A673 (cell line): ENCODE data around the gene LHFPL6. TPM values are rescaled to one million over a fixed set of nuclear protein-coding genes. Genes with fewer than 3 reads are reported as not detected.

Experiments used
- BruUV-seq: library from RNA; stranded (reverse); fragments of 400-500 nt; replicated peaks from 2 replicates; lab custom pipeline; 2021; lab: Mats Ljungman, UMichigan
- CTCF ChIA-PET: fragments of 300-600 bp; sonication (Branson Sonifier 250); formaldehyde crosslinking; loops from one replicate; lab custom pipeline; 2022; ENCODE audit warnings: antibody characterized with exemption; lab: Charles Lee
- POLR2A ChIA-PET: fragments of 300-600 bp; sonication (Branson Sonifier 250); formaldehyde crosslinking; loops from one replicate; lab custom pipeline; 2022; ENCODE audit warnings: antibody characterized with exemption; ENCODE audit not compliant: low non-redundant PET; lab: Charles Lee
- DNase-seq: peaks from one replicate; pipeline ENCODE4 v3.0.0-alpha.2; 2015; ENCODE audit warnings: low spot score
- H3K27ac ChIP-seq: fragments of 200-600 bp; sonication (generic); 2 replicates; pipeline ENCODE4 v1.5.1; 2016; ENCODE audit warnings: mixed run types, low read depth, mild to moderate bottlenecking, mixed read lengths, antibody characterized with exemption, low read length; ENCODE audit not compliant: poor library complexity, severe bottlenecking
- H3K27me3 ChIP-seq: fragments of 200-600 bp; sonication (generic); replicated peaks from 2 replicates; pipeline ENCODE4 v1.6.1; 2017; ENCODE audit warnings: mixed run types, low read depth, mild to moderate bottlenecking, mixed read lengths, antibody characterized with exemption, low read length; ENCODE audit not compliant: insufficient read depth, poor library complexity
- H3K36me3 ChIP-seq: fragments of 200-600 bp; sonication (generic); 2 replicates; pipeline ENCODE4 v1.6.1; 2016; ENCODE audit warnings: mixed run types, mild to moderate bottlenecking, mixed read lengths, antibody characterized with exemption, low read length; ENCODE audit not compliant: insufficient read depth, poor library complexity, severe bottlenecking
- H3K4me1 ChIP-seq: fragments of 200-600 bp; sonication (generic); 2 replicates; pipeline ENCODE4 v1.6.1; 2017; ENCODE audit warnings: mixed run types, mild to moderate bottlenecking, mixed read lengths, antibody characterized with exemption, low read length; ENCODE audit not compliant: insufficient read depth, poor library complexity, severe bottlenecking
- H3K4me3 ChIP-seq: fragments of 200-600 bp; sonication (generic); 2 replicates; pipeline ENCODE4 v1.5.1; 2016; ENCODE audit warnings: low read depth, mixed run types, mild to moderate bottlenecking, mixed read lengths, low read length; ENCODE audit not compliant: poor library complexity, severe bottlenecking
- H3K9me3 ChIP-seq: fragments of 200-600 bp; sonication (generic); 2 replicates; pipeline ENCODE4 v1.6.1; 2016; ENCODE audit warnings: mixed run types, low read depth, mild to moderate bottlenecking, mixed read lengths, antibody characterized with exemption, low read length; ENCODE audit not compliant: poor library complexity, severe bottlenecking
- EZH2 ChIP-seq: fragments of 200-600 bp; sonication (generic); IDR thresholded peaks from 2 replicates; pipeline ENCODE4 v1.6.1; 2017; ENCODE audit warnings: borderline replicate concordance, low read depth, mild to moderate bottlenecking, mixed read lengths, antibody characterized with exemption, low read length; ENCODE audit not compliant: poor library complexity, severe bottlenecking
- intact Hi-C: fragments of 100-400 bp; cut with micrococcal nuclease; formaldehyde crosslinking; loops from one replicate; pipeline ENCODE4 v1.10.0; 2022; ENCODE audit not compliant: unreplicated experiment
- total RNA-seq: library from RNA; stranded (reverse); gene quantifications from 2 replicates; pipeline ENCODE4 v1.2.3, GENCODE V29; 2021
- TF ChIP-seq, protein P1 (sequence below): fragments of 300-800, 200-600 bp; sonication (generic); conservative IDR thresholded peaks from 2 replicates; pipeline ENCODE4 v1.5.1; 2017; ENCODE audit warnings: low read depth, mild to moderate bottlenecking, antibody characterized with exemption, low read length, moderate library complexity, mixed read lengths

The LHFPL6 gene
- total RNA-seq, 1 experiment from 2014 or later = 63.9 TPM

- Histone ChIP-seq H3K4me3 (no peak overlapping the region), H3K27ac (no peak overlapping the region), H3K36me3 (no peaks in the 10 kb centered on the region), H3K27me3 (no peaks in the 10 kb centered on the region), H3K4me1 (peaks cover 23% of the 10 kb centered on the region), H3K9me3 (no peaks in the 10 kb centered on the region)
- no TSS peak for BruUV-seq
- DNase-seq = peak; percentile 57
- TF ChIP-seq, protein P1, sequence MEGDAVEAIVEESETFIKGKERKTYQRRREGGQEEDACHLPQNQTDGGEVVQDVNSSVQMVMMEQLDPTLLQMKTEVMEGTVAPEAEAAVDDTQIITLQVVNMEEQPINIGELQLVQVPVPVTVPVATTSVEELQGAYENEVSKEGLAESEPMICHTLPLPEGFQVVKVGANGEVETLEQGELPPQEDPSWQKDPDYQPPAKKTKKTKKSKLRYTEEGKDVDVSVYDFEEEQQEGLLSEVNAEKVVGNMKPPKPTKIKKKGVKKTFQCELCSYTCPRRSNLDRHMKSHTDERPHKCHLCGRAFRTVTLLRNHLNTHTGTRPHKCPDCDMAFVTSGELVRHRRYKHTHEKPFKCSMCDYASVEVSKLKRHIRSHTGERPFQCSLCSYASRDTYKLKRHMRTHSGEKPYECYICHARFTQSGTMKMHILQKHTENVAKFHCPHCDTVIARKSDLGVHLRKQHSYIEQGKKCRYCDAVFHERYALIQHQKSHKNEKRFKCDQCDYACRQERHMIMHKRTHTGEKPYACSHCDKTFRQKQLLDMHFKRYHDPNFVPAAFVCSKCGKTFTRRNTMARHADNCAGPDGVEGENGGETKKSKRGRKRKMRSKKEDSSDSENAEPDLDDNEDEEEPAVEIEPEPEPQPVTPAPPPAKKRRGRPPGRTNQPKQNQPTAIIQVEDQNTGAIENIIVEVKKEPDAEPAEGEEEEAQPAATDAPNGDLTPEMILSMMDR = no peak
- TF ChIP-seq EZH2 = no peak
- ChIA-PET POLR2A (no interaction called here), CTCF (no interaction called here)
- intact Hi-C loops = no loop called here
Measured at GRCh38 chr13:39515224-39515714, 87.7 kb downstream of the LHFPL6 start.

- H3K4me3 ChIP-seq = no peak overlapping the region
- TF ChIP-seq, protein P1 = no peak
- TF ChIP-seq EZH2 = no peak
- H3K36me3 ChIP-seq = no peaks in the 10 kb centered on the region
- H3K9me3 ChIP-seq = no peaks in the 10 kb centered on the region
- ChIA-PET CTCF (no interaction called here), POLR2A (no interaction called here)
- BruUV-seq = no TSS peak
- peaks cover 27% of the 10 kb centered on the region for H3K4me1 ChIP-seq
- no peaks in the 10 kb centered on the region for H3K27me3 ChIP-seq
- intact Hi-C loops = no loop called here
- DNase-seq = no peak
- H3K27ac ChIP-seq = no peak overlapping the region
Measured at GRCh38 chr13:39512687-39513086, 90.3 kb downstream of the LHFPL6 start.

DNA sequence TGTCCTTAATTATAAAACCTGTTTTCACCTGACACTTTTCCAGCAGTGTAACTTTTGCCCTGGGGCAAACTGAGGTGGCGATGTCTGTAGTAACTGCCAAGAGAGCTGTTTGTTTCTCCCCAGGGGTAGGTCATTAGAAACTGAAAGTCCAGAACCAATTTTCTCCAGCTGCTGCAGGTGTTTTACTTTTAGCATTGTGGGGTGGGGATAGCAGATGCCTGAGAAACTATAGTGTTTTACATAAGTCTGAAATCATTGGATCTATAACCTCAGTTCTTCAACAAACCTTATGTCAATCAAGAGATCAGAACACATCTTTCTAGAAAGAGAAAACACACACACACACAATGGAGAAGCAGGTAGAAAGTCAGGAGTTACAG, 92.7 kb downstream of the LHFPL6 start:
- TF ChIP-seq, protein P1 = no peak
- no peak for TF ChIP-seq EZH2
- peaks cover 29% of the 10 kb centered on the region for H3K4me1 ChIP-seq
- H3K4me3 ChIP-seq = no peak overlapping the region
- H3K27ac ChIP-seq = no peak overlapping the region
- intact Hi-C loops = no loop called here
- H3K36me3 ChIP-seq = no peaks in the 10 kb centered on the region
- CTCF ChIA-PET = no interaction called here
- H3K27me3 ChIP-seq = no peaks in the 10 kb centered on the region
- H3K9me3 ChIP-seq = no peaks in the 10 kb centered on the region
- POLR2A ChIA-PET = interaction anchor here (0.5 kb wide), 1 partner anchor 101 kb away, joined by 3 read pairs; no protein-coding TSS in a partner anchor
- DNase-seq = no peak
- BruUV-seq = no TSS peak
